HEK293 (cell line): ENCODE data around the gene NDST4.

ENCODE experiments used
- CTCF ChIA-PET: fragments of 350-600 bp; formaldehyde crosslinking; extraction: SDS; loops from one replicate; lab custom pipeline; 2021; ENCODE audit warnings: antibody characterized with exemption; lab: Yijun Ruan, JAX
- POLR2A ChIA-PET: fragments of 300-600 bp; formaldehyde crosslinking; extraction: SDS; loops from one replicate; lab custom pipeline; 2020; ENCODE audit warnings: antibody characterized with exemption, inconsistent platforms; lab: Yijun Ruan, JAX
- H3K27ac ChIP-seq: fragments of 200-500 bp; sonication (Bioruptor generic); 2 replicates; pipeline ENCODE4 v1.5.1; 2014; ENCODE audit warnings: low read depth, low read length, control low read depth, inconsistent platforms; ENCODE audit errors: extremely low read depth
- H3K36me3 ChIP-seq, 2 experiments: fragments of 200-500 bp in 1 of 2; sonication (Bioruptor generic) in 1 of 2; 1 replicate in 1 of 2; 2 replicates in 1 of 2; pipeline ENCODE4 v1.5.1; 2014 to 2017; ENCODE audit warnings: inconsistent platforms in 2 of 2, low read length in 2 of 2; ENCODE audit not compliant: control insufficient read depth in 2 of 2, insufficient read depth in 1 of 2
- H3K4me1 ChIP-seq: fragments of 200-500 bp; sonication (Bioruptor generic); 2 replicates; pipeline ENCODE4 v1.5.1; 2014; ENCODE audit warnings: mild to moderate bottlenecking, low read length, inconsistent platforms; ENCODE audit not compliant: control insufficient read depth, insufficient read depth
- H3K4me3 ChIP-seq: 2 replicates; pipeline ENCODE4 v1.5.1; 2011; ENCODE audit warnings: low read depth, mild to moderate bottlenecking, control low read depth, low read length, moderate library complexity
- H3K9me3 ChIP-seq: fragments of 200-500 bp; sonication (Bioruptor generic); 2 replicates; pipeline ENCODE4 v1.5.1; 2014; ENCODE audit warnings: low read depth, low read length, inconsistent platforms; ENCODE audit not compliant: control insufficient read depth, insufficient read depth
- GLI4 ChIP-seq: fragments of 450-650 bp; formaldehyde crosslinking; IDR thresholded peaks from 2 replicates; pipeline ENCODE4 v1.5.1; 2016; ENCODE audit warnings: missing biosample characterization, missing genetic modification characterization
- KLF1 ChIP-seq: fragments of 450-650 bp; formaldehyde crosslinking; IDR thresholded peaks from 2 replicates; pipeline ENCODE4 v1.5.1; 2016; ENCODE audit warnings: missing biosample characterization, missing genetic modification characterization
- KLF10 ChIP-seq: fragments of 450-650 bp; IDR thresholded peaks from 2 replicates; pipeline ENCODE4 v1.5.1; 2018; ENCODE audit warnings: missing biosample characterization, mild to moderate bottlenecking, missing genetic modification characterization
- REPIN1 ChIP-seq: fragments of 450-650 bp; formaldehyde crosslinking; IDR thresholded peaks from 2 replicates; pipeline ENCODE4 v1.5.1; 2017; ENCODE audit warnings: missing biosample characterization, missing genetic modification characterization, low read depth
- SCRT2 ChIP-seq: fragments of 450-650 bp; formaldehyde crosslinking; IDR thresholded peaks from 2 replicates; pipeline ENCODE4 v1.5.1; 2016; ENCODE audit warnings: missing biosample characterization, missing genetic modification characterization
- WT1 ChIP-seq: fragments of 450-650 bp; formaldehyde crosslinking; IDR thresholded peaks from 2 replicates; pipeline ENCODE4 v1.5.1; 2016; ENCODE audit warnings: missing biosample characterization, missing genetic modification characterization
- ZBTB17 ChIP-seq: fragments of 450-650 bp; formaldehyde crosslinking; IDR thresholded peaks from 2 replicates; pipeline ENCODE4 v1.5.1; 2016; ENCODE audit warnings: missing biosample characterization, missing genetic modification characterization
- ZFP37 ChIP-seq: fragments of 450-650 bp; formaldehyde crosslinking; IDR thresholded peaks from 2 replicates; pipeline ENCODE4 v1.5.1; 2016; ENCODE audit warnings: missing biosample characterization, missing genetic modification characterization
- ZFP41 ChIP-seq: fragments of 450-650 bp; formaldehyde crosslinking; IDR thresholded peaks from 2 replicates; pipeline ENCODE4 v1.5.1; 2016; ENCODE audit warnings: missing biosample characterization, missing genetic modification characterization, borderline replicate concordance
- ZNF146 ChIP-seq: fragments of 450-650 bp; formaldehyde crosslinking; IDR thresholded peaks from 2 replicates; pipeline ENCODE4 v1.5.1; 2016; ENCODE audit warnings: missing biosample characterization, missing genetic modification characterization
- ZNF239 ChIP-seq: fragments of 450-650 bp; formaldehyde crosslinking; IDR thresholded peaks from 2 replicates; pipeline ENCODE4 v1.5.1; 2016; ENCODE audit warnings: missing biosample characterization, missing genetic modification characterization
- ZNF292 ChIP-seq: fragments of 450-650 bp; formaldehyde crosslinking; IDR thresholded peaks from 2 replicates; pipeline ENCODE4 v1.5.1; 2016; ENCODE audit warnings: low read depth, missing biosample characterization, missing genetic modification characterization, borderline replicate concordance
- ZNF311 ChIP-seq: fragments of 450-650 bp; formaldehyde crosslinking; IDR thresholded peaks from 2 replicates; pipeline ENCODE4 v1.5.1; 2017; ENCODE audit warnings: missing biosample characterization, missing genetic modification characterization, borderline replicate concordance
- ZNF335 ChIP-seq: fragments of 450-650 bp; formaldehyde crosslinking; conservative IDR thresholded peaks from 2 replicates; pipeline ENCODE4 v1.5.1; 2016; ENCODE audit warnings: missing biosample characterization, missing genetic modification characterization
- ZNF350 ChIP-seq: fragments of 450-650 bp; formaldehyde crosslinking; IDR thresholded peaks from 2 replicates; pipeline ENCODE4 v1.5.0; 2017; ENCODE audit warnings: missing biosample characterization, mild to moderate bottlenecking, missing genetic modification characterization
- ZNF394 ChIP-seq: fragments of 450-650 bp; formaldehyde crosslinking; IDR thresholded peaks from 2 replicates; pipeline ENCODE4 v1.5.1; 2016; ENCODE audit warnings: missing biosample characterization, missing genetic modification characterization, mild to moderate bottlenecking, moderate library complexity, borderline replicate concordance
- ZNF555 ChIP-seq: fragments of 450-650 bp; formaldehyde crosslinking; conservative IDR thresholded peaks from 2 replicates; pipeline ENCODE4 v1.5.1; 2017; ENCODE audit warnings: missing biosample characterization, mild to moderate bottlenecking, missing genetic modification characterization, inconsistent platforms
- ZNF558 ChIP-seq: fragments of 450-650 bp; formaldehyde crosslinking; IDR thresholded peaks from 2 replicates; pipeline ENCODE4 v1.5.1; 2016; ENCODE audit warnings: missing biosample characterization, missing genetic modification characterization
- ZNF623 ChIP-seq: fragments of 450-650 bp; formaldehyde crosslinking; IDR thresholded peaks from 2 replicates; pipeline ENCODE4 v1.5.1; 2016; ENCODE audit warnings: missing biosample characterization, missing genetic modification characterization
- ZNF843 ChIP-seq: fragments of 450-650 bp; formaldehyde crosslinking; IDR thresholded peaks from 2 replicates; pipeline ENCODE4 v1.5.1; 2016; ENCODE audit warnings: missing biosample characterization, missing genetic modification characterization
- TF ChIP-seq, protein P1 (sequence below): fragments of 450-650 bp; formaldehyde crosslinking; IDR thresholded peaks from 2 replicates; pipeline ENCODE4 v1.5.0; 2017; ENCODE audit warnings: missing biosample characterization, missing genetic modification characterization, borderline replicate concordance
- TF ChIP-seq, protein P2 (sequence below): fragments of 450-650 bp; formaldehyde crosslinking; conservative IDR thresholded peaks from 2 replicates; pipeline ENCODE4 v1.5.1; 2016; ENCODE audit warnings: low read depth, missing biosample characterization, missing genetic modification characterization
- TF ChIP-seq, protein P3 (sequence below): fragments of 450-650 bp; formaldehyde crosslinking; optimal IDR thresholded peaks from 2 replicates; pipeline ENCODE3; 2016; ENCODE audit warnings: missing biosample characterization, mild to moderate bottlenecking, missing genetic modification characterization
- TF ChIP-seq, protein P4 (sequence below): fragments of 450-650 bp; formaldehyde crosslinking; IDR thresholded peaks from 2 replicates; pipeline ENCODE4 v1.5.1; 2017; ENCODE audit warnings: missing biosample characterization, mild to moderate bottlenecking, missing genetic modification characterization, moderate library complexity
- TF ChIP-seq, protein P5 (sequence below): fragments of 450-650 bp; formaldehyde crosslinking; IDR thresholded peaks from 2 replicates; pipeline ENCODE4 v1.5.1; 2016; ENCODE audit warnings: missing biosample characterization, missing genetic modification characterization

The NDST4 gene

DNA sequence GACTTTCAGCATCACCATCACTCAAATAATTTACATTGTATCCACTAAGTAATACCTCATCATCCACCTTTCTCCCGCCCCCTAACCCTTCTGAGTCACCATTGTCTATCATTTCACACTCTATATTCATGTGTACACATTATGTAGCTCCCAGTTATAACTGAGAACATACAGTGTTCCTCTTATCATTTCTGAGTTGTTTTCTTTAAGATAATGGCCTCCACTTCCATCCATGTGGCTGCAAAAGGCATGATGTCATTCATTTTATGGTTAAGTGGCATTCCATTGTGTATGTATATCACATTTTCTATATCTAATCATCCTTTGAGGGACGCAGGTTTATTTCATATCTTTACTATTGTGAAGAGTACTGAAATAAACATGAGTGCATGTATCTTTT, 14.6 kb upstream of the NDST4 start:
- Histone ChIP-seq H3K27ac (no peak overlapping the region), H3K4me1 (peaks cover 10% of the 10 kb centered on the region), H3K36me3 (no peaks in the 10 kb centered on the region), H3K4me3 (no peak overlapping the region), H3K9me3 (no peaks in the 10 kb centered on the region)
- ChIA-PET POLR2A (interaction anchor here (1.3 kb wide), 1 partner anchor 15 kb away, joined by 4 read pairs; the partner anchor contains the start of gene NDST4), CTCF (interaction anchor here (0.7 to 0.9 kb wide), 2 partner anchors 26 to 186 kb away, joined by 3 to 4 read pairs; no protein-coding TSS in a partner anchor)
- TF ChIP-seq ZNF350 (tag by site-specific recombination) (no peak), KLF10 (tag by site-specific recombination) (peak; percentile 60; the same call in 1 of the 2 replicates), ZNF555 (no peak), ZNF394 (peak; percentile 27; the same call in 1 of the 2 replicates), REPIN1 (no peak), ZNF558 (peak; percentile 58; the same call in 1 of the 2 replicates), ZNF623 (tag by site-specific recombination) (no peak), ZFP37 (tag by site-specific recombination) (no peak), ZNF292 (tag by site-specific recombination) (no peak), ZNF335 (tag by site-specific recombination) (no peak), KLF1 (tag by site-specific recombination) (no peak), SCRT2 (tag by site-specific recombination) (no peak), ZBTB17 (tag by site-specific recombination) (peak; percentile 40; the same call in 1 of the 2 replicates), WT1 (tag by site-specific recombination) (no peak), ZNF843 (tag by site-specific recombination) (peak; percentile 92), ZNF146 (tag by site-specific recombination) (peak; percentile 43; the same call in 1 of the 2 replicates), ZNF311 (tag by site-specific recombination) (no peak), GLI4 (no peak), ZNF239 (tag by site-specific recombination) (no peak), ZFP41 (tag by site-specific recombination) (no peak)
- TF ChIP-seq, protein P1, sequence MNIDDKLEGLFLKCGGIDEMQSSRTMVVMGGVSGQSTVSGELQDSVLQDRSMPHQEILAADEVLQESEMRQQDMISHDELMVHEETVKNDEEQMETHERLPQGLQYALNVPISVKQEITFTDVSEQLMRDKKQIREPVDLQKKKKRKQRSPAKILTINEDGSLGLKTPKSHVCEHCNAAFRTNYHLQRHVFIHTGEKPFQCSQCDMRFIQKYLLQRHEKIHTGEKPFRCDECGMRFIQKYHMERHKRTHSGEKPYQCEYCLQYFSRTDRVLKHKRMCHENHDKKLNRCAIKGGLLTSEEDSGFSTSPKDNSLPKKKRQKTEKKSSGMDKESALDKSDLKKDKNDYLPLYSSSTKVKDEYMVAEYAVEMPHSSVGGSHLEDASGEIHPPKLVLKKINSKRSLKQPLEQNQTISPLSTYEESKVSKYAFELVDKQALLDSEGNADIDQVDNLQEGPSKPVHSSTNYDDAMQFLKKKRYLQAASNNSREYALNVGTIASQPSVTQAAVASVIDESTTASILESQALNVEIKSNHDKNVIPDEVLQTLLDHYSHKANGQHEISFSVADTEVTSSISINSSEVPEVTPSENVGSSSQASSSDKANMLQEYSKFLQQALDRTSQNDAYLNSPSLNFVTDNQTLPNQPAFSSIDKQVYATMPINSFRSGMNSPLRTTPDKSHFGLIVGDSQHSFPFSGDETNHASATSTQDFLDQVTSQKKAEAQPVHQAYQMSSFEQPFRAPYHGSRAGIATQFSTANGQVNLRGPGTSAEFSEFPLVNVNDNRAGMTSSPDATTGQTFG (tag by site-specific recombination), result no peak
- TF ChIP-seq, protein P2, sequence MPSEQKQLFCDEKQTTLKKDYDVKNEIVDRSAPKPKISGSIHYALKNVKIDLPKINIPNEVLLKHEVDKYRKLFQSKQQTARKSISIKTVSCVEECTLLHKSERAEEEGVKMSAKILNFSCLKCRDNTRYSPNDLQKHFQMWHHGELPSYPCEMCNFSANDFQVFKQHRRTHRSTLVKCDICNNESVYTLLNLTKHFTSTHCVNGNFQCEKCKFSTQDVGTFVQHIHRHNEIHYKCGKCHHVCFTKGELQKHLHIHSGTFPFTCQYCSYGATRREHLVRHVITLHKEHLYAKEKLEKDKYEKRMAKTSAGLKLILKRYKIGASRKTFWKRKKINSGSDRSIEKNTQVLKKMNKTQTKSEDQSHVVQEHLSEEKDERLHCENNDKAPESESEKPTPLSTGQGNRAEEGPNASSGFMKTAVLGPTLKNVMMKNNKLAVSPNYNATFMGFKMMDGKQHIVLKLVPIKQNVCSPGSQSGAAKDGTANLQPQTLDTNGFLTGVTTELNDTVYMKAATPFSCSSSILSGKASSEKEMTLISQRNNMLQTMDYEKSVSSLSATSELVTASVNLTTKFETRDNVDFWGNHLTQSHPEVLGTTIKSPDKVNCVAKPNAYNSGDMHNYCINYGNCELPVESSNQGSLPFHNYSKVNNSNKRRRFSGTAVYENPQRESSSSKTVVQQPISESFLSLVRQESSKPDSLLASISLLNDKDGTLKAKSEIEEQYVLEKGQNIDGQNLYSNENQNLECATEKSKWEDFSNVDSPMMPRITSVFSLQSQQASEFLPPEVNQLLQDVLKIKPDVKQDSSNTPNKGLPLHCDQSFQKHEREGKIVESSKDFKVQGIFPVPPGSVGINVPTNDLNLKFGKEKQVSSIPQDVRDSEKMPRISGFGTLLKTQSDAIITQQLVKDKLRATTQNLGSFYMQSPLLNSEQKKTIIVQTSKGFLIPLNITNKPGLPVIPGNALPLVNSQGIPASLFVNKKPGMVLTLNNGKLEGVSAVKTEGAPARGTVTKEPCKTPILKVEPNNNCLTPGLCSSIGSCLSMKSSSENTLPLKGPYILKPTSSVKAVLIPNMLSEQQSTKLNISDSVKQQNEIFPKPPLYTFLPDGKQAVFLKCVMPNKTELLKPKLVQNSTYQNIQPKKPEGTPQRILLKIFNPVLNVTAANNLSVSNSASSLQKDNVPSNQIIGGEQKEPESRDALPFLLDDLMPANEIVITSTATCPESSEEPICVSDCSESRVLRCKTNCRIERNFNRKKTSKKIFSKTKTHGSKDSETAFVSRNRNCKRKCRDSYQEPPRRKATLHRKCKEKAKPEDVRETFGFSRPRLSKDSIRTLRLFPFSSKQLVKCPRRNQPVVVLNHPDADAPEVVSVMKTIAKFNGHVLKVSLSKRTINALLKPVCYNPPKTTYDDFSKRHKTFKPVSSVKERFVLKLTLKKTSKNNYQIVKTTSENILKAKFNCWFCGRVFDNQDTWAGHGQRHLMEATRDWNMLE (tag by site-specific recombination), result no peak
- TF ChIP-seq, protein P3, sequence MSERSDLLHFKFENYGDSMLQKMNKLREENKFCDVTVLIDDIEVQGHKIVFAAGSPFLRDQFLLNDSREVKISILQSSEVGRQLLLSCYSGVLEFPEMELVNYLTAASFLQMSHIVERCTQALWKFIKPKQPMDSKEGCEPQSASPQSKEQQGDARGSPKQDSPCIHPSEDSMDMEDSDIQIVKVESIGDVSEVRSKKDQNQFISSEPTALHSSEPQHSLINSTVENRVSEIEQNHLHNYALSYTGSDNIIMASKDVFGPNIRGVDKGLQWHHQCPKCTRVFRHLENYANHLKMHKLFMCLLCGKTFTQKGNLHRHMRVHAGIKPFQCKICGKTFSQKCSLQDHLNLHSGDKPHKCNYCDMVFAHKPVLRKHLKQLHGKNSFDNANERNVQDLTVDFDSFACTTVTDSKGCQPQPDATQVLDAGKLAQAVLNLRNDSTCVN (tag by site-specific recombination), result no peak
- TF ChIP-seq, protein P4, sequence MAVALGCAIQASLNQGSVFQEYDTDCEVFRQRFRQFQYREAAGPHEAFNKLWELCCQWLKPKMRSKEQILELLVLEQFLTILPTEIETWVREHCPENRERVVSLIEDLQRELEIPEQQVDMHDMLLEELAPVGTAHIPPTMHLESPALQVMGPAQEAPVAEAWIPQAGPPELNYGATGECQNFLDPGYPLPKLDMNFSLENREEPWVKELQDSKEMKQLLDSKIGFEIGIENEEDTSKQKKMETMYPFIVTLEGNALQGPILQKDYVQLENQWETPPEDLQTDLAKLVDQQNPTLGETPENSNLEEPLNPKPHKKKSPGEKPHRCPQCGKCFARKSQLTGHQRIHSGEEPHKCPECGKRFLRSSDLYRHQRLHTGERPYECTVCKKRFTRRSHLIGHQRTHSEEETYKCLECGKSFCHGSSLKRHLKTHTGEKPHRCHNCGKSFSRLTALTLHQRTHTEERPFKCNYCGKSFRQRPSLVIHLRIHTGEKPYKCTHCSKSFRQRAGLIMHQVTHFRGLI, result no peak
- TF ChIP-seq, protein P5, sequence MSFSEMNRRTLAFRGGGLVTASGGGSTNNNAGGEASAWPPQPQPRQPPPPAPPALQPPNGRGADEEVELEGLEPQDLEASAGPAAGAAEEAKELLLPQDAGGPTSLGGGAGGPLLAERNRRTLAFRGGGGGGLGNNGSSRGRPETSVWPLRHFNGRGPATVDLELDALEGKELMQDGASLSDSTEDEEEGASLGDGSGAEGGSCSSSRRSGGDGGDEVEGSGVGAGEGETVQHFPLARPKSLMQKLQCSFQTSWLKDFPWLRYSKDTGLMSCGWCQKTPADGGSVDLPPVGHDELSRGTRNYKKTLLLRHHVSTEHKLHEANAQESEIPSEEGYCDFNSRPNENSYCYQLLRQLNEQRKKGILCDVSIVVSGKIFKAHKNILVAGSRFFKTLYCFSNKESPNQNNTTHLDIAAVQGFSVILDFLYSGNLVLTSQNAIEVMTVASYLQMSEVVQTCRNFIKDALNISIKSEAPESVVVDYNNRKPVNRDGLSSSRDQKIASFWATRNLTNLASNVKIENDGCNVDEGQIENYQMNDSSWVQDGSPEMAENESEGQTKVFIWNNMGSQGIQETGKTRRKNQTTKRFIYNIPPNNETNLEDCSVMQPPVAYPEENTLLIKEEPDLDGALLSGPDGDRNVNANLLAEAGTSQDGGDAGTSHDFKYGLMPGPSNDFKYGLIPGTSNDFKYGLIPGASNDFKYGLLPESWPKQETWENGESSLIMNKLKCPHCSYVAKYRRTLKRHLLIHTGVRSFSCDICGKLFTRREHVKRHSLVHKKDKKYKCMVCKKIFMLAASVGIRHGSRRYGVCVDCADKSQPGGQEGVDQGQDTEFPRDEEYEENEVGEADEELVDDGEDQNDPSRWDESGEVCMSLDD (tag by site-specific recombination), result no peak
